Left forelimb (tissue), 1 donor: ENCODE measurements around the gene MYOD1.

Experiments used
- DNase-seq: peaks from one replicate; pipeline ENCODE4 v3.0.0-alpha.2; 2018; ENCODE audit warnings: low spot score

The MYOD1 gene

DNA sequence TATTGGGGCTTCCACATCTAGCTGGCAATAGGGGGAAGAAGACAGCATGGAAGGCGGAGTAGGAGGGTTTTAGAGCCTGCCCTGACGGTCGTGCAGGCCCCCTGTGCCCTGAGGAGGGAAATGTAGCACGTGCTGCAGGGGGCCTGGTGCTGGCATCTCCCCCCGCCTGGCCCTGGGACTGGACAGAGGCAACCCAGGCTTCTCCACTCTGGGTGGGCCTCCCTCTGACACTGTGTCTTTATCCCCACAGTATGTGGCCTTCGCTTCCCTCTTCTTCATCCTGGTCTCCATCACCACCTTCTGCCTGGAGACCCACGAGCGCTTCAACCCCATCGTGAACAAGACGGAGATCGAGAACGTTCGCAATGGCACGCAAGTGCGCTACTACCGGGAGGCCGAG is 52.0 kb downstream of the MYOD1 start:
- DNase-seq: no peak
